Transverse colon (tissue), 4 donors: ENCODE results near the gene CDCA8. TPM values are rescaled to one million over a fixed set of nuclear protein-coding genes. Genes with fewer than 3 reads are reported as not detected.

Experiments
- DNase-seq: peaks from one replicate; pipeline ENCODE4 v3.0.0-alpha.2; 2019
- H3K27ac ChIP-seq, 4 donors: fragments of 200-600 bp; sonication (generic); 2 replicates each; pipeline ENCODE4 v1.5.1; 2016 to 2018; ENCODE audit warnings: inconsistent platforms in 4 of 4
- H3K27me3 ChIP-seq: fragments of 200-600 bp; sonication (generic); 2 replicates; pipeline ENCODE4 v1.5.1; 2017; ENCODE audit warnings: inconsistent platforms
- H3K36me3 ChIP-seq, 4 donors: fragments of 200-600 bp; sonication (generic); 2 replicates each; pipeline ENCODE4 v1.5.1; 2017 to 2019; ENCODE audit warnings: inconsistent platforms in 4 of 4
- H3K4me1 ChIP-seq, 4 donors: fragments of 200-600 bp; sonication (generic); 2 replicates each; pipeline ENCODE4 v1.5.1; 2017 to 2020; ENCODE audit warnings: inconsistent platforms in 4 of 4
- H3K4me3 ChIP-seq, 4 donors: fragments of 200-600 bp; sonication (generic); 1 replicate in 1 of 4; 2 replicates in 3 of 4; pipeline versions ENCODE4 v1.5.1 to v1.6.1; 2017 to 2019; ENCODE audit warnings: inconsistent platforms in 4 of 4
- H3K9me3 ChIP-seq, 2 donors: fragments of 200-600 bp; sonication (generic); 2 replicates each; pipeline ENCODE4 v1.5.1; 2017 to 2019; ENCODE audit warnings: inconsistent platforms in 2 of 2
- CTCF ChIP-seq, 5 experiments: fragments of 200-600 bp in 3 of 5; fragments of 450-650 bp in 2 of 5; sonication (generic) in 3 of 5; IDR thresholded peaks; 1 replicate in 2 of 5; 2 replicates in 3 of 5; pipeline ENCODE4 v1.5.1; 2016 to 2017; ENCODE audit warnings: antibody characterized with exemption in 5 of 5, inconsistent platforms in 3 of 5, mild to moderate bottlenecking in 2 of 5, moderate library complexity in 1 of 5
- EP300 ChIP-seq: sonication (generic); formaldehyde crosslinking; IDR thresholded peaks from one replicate; pipeline ENCODE4 v1.6.1; 2017; ENCODE audit warnings: antibody characterized with exemption, low read depth
- POLR2A ChIP-seq: fragments of 450-650 bp; IDR thresholded peaks from one replicate; pipeline ENCODE4 v1.6.1; 2016; ENCODE audit warnings: antibody characterized with exemption, mild to moderate bottlenecking, moderate library complexity
- POLR2AphosphoS5 ChIP-seq, 3 donors: sonication (generic); formaldehyde crosslinking; IDR thresholded peaks; one replicate each; pipeline ENCODE4 v1.6.1; 2016; ENCODE audit warnings: antibody characterized with exemption in 3 of 3
- WGBS, 2 donors: methylation state at CpG; one replicate each; pipeline ENCODE4 v1.1.5; 2018; ENCODE audit warnings: low coverage in 1 of 2; 5-methylcytosine and 5-hydroxymethylcytosine counted together
- in situ Hi-C, 4 donors: fragments of 200-750 bp; cut with MboI; loops; one replicate each; pipeline versions ENCODE4 v1.15.0 to v1.15.1; 2017; ENCODE audit warnings: low sequenced_read_pairs in 3 of 4, low pct_ligation_motif_present in 1 of 4, low pct_unique_long_range_greater_than_20kb in 1 of 4
- intact Hi-C: fragments of 100-400 bp; cut with DNase I; formaldehyde crosslinking; loops from one replicate; pipeline ENCODE4 v1.15.1; 2023; ENCODE audit warnings: low total_unique reads
- total RNA-seq, 4 donors: library from RNA; depleted of rRNA; stranded (reverse); fragments of >200 nt; gene quantifications; one replicate each; pipeline ENCODE4 v1.1.0, GENCODE V29; 2016

The CDCA8 gene
- total RNA-seq, 4 donors from 2014 or later: 2.0 to 5.7 (median 2.1) TPM; not detected in 1

GRCh38 chr1:37660664-37661063 lies 31.7 kb upstream of the CDCA8 start:
- H3K4me1 ChIP-seq: no peaks in the 10 kb centered on the region
- no peak for DNase-seq
- 57% methylated on average over 10 of the region's 10 CpGs; no CpG with 5 or more reads in 1 of the 2 donors for WGBS, 2 donors
- peaks cover 23% of the 10 kb centered on the region for H3K27me3 ChIP-seq
- H3K4me3 ChIP-seq: no peak overlapping the region
- in situ Hi-C loops: loop anchor here in 1 of 4 donors (25.0 kb wide), 1 partner anchor 223 kb away; no protein-coding TSS in a partner anchor
- intact Hi-C loops: no loop called here
- H3K9me3 ChIP-seq: no peaks in the 10 kb centered on the region
- H3K36me3 ChIP-seq: no peaks in the 10 kb centered on the region
- no peak overlapping the region for H3K27ac ChIP-seq
- TF ChIP-seq POLR2AphosphoS5 (IDR thresholded peaks at IDR 0.05) (no peak), EP300 (no peak), POLR2A (no peak), CTCF (IDR thresholded peaks at IDR 0.05) (no peak)

- Histone ChIP-seq H3K4me3 (no peak overlapping the region), H3K27me3 (peaks cover 23% of the 10 kb centered on the region), H3K27ac (no peak overlapping the region), H3K9me3 (no peaks in the 10 kb centered on the region), H3K4me1 (no peaks in the 10 kb centered on the region), H3K36me3 (no peaks in the 10 kb centered on the region)
- WGBS, 2 donors: 72% methylated on average over 9 of the region's 9 CpGs; no CpG with 5 or more reads in 1 of the 2 donors
- TF ChIP-seq POLR2A: no peak
- TF ChIP-seq CTCF (IDR thresholded peaks at IDR 0.05): no peak
- no peak for TF ChIP-seq EP300
- TF ChIP-seq POLR2AphosphoS5 (IDR thresholded peaks at IDR 0.05): no peak
- DNase-seq: no peak
- in situ Hi-C loops (loop anchor here in 1 of 4 donors (25.0 kb wide), 1 partner anchor 224 kb away; no protein-coding TSS in a partner anchor), intact Hi-C loops (no loop called here)
Observed at GRCh38 chr1:37661401-37661800, 30.9 kb upstream of the CDCA8 start.

- no peak for TF ChIP-seq EP300
- no peak for TF ChIP-seq POLR2A
- no peak for TF ChIP-seq POLR2AphosphoS5 (IDR thresholded peaks at IDR 0.05)
- no peak for TF ChIP-seq CTCF (IDR thresholded peaks at IDR 0.05)
- no peak for DNase-seq
- Histone ChIP-seq H3K4me1 (no peaks in the 10 kb centered on the region), H3K27ac (no peak overlapping the region), H3K4me3 (no peak overlapping the region), H3K27me3 (peaks cover 21% of the 10 kb centered on the region), H3K9me3 (no peaks in the 10 kb centered on the region), H3K36me3 (no peaks in the 10 kb centered on the region)
- in situ Hi-C loops (loop anchor here in 1 of 4 donors (25.0 kb wide), 1 partner anchor 225 kb away; no protein-coding TSS in a partner anchor), intact Hi-C loops (no loop called here)
- 80 to 81% methylated on average over 1 to 11 of the region's 11 CpGs for WGBS, 2 donors
Observed at GRCh38 chr1:37662031-37662755, 30.1 kb upstream of the CDCA8 start.

GRCh38 chr1:37663426-37664000 lies 28.8 kb upstream of the CDCA8 start:
- DNase-seq: no peak
- TF ChIP-seq CTCF (IDR thresholded peaks at IDR 0.05) (no peak), POLR2A (no peak), EP300 (no peak), POLR2AphosphoS5 (IDR thresholded peaks at IDR 0.05) (no peak)
- intact Hi-C loops (no loop called here), in situ Hi-C loops (loop anchor here in 1 of 4 donors (25.0 kb wide), 1 partner anchor 226 kb away; no protein-coding TSS in a partner anchor)
- Histone ChIP-seq H3K9me3 (no peaks in the 10 kb centered on the region), H3K4me1 (no peaks in the 10 kb centered on the region), H3K4me3 (no peak overlapping the region), H3K36me3 (no peaks in the 10 kb centered on the region), H3K27me3 (peaks cover 17% of the 10 kb centered on the region), H3K27ac (no peak overlapping the region)
- WGBS, 2 donors: 59 to 67% methylated on average over 4 to 14 of the region's 14 CpGs
